Esophagus squamous epithelium (tissue), 4 donors: Measurements from ENCODE around the gene ATP2B2.

Experiments used
- CTCF ChIP-seq, 6 experiments: fragments of 450-650 bp in 4 of 6; fragments of 200-600 bp in 2 of 6; sonication (generic) in 2 of 6; IDR thresholded peaks; one replicate each; pipeline ENCODE4 v1.5.1; 2016 to 2019; ENCODE audit warnings: antibody characterized with exemption in 6 of 6, mild to moderate bottlenecking in 4 of 6, moderate library complexity in 4 of 6
- POLR2A ChIP-seq, 4 donors: fragments of 450-650 bp; IDR thresholded peaks; one replicate each; pipeline ENCODE4 v1.6.1; 2017; ENCODE audit warnings: antibody characterized with exemption in 4 of 4, mild to moderate bottlenecking in 4 of 4, moderate library complexity in 3 of 4

- TF ChIP-seq CTCF (IDR thresholded peaks at IDR 0.05) = peak in 1 of 6 experiments; percentile 35
- no peak for TF ChIP-seq POLR2A (IDR thresholded peaks at IDR 0.05)
These were observed 170.9 kb downstream of the ATP2B2 start for GRCh38 chr3:10334459-10334858.
